Activated CD8-positive, alpha-beta memory T cell treated with anti-CD3 and anti-CD28 coated beads, Interleukin-2, amount 50 U/mL, for 24 hours (primary cell): ENCODE measurements around the gene TSFM.
A peak's percentile ranks its signal among the peaks of the same experiment; 100 is the strongest.

ENCODE experiments used
- DNase-seq: peaks from one replicate; pipeline ENCODE4 v3.0.0-alpha.2; 2020; ENCODE audit errors: extremely low read depth

The TSFM gene

DNA sequence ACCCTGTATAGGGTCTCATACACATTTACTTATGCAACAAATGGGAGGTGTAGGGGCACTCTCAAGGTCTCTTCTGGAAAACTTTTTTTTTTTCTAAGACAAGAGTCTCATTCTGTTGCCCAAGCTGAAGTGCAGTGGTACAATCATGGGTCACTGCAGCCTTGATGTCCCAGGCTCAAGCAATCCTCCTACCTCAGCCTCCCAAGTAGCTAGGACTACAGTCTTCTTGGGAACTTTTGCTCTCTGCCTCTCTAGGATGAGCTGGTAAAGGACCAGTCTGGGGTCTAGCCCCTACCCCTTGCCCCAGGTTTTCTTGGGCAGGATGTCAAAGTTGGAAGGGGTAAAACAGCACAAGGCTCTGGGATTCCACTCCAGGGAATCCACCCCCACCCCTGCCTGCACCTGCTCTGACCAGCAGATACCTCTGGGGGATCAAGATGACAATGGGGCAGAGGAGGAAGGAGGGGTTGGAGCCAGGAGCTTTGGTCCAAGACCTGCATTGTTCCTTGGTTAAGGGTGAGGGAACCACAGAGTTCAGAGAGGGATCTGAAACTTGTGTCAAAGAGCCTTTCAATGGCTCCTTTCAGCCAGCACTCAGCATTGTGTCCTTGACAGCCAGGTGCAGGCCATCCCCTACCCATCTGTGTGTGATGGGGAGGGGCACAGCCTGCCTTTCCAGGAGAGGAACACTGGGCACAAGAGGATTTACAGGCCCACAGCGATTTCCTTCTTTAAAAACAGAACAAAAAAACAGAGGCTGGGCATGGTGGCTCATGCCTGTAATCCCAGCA is 51.7 kb downstream of the TSFM start:
- DNase-seq, result no peak

GRCh38 chr12:57835366-57836288 is 53.0 kb downstream of the TSFM start:
- DNase-seq, result no peak

GRCh38 chr12:57836442-57837375 is 54.1 kb downstream of the TSFM start:
- no peak for DNase-seq

GRCh38 chr12:57837864-57838562 is 55.4 kb downstream of the TSFM start:
- DNase-seq, result no peak

GRCh38 chr12:57838594-57839302 is 56.2 kb downstream of the TSFM start:
- DNase-seq, result no peak

- DNase-seq, result no peak
Measured at GRCh38 chr12:57839996-57840395, 57.4 kb downstream of the TSFM start.

DNA sequence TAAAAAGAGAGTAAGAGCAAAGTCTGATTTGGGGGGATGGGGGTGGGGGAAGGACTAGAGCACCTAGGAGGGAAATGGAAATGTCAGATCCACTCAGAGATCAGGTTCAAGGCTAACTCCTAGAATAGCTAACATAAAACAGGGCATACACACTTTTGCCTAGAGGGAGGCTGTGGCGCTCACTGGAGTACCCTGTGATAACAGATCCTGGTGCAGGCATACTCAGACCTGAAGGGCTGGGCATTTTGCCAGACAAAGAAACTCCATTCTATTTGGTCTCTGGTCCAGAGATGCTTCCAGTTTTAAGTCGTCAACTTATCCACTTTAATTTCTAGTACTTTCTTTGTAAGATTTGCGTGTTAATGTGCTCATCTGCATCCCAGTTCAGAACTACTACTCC is 58.1 kb downstream of the TSFM start:
- no peak for DNase-seq

GRCh38 chr12:57841445-57841844 is 58.9 kb downstream of the TSFM start:
- no peak for DNase-seq

- no peak for DNase-seq
Measured at GRCh38 chr12:57842342-57843294, 60.0 kb downstream of the TSFM start.

DNA sequence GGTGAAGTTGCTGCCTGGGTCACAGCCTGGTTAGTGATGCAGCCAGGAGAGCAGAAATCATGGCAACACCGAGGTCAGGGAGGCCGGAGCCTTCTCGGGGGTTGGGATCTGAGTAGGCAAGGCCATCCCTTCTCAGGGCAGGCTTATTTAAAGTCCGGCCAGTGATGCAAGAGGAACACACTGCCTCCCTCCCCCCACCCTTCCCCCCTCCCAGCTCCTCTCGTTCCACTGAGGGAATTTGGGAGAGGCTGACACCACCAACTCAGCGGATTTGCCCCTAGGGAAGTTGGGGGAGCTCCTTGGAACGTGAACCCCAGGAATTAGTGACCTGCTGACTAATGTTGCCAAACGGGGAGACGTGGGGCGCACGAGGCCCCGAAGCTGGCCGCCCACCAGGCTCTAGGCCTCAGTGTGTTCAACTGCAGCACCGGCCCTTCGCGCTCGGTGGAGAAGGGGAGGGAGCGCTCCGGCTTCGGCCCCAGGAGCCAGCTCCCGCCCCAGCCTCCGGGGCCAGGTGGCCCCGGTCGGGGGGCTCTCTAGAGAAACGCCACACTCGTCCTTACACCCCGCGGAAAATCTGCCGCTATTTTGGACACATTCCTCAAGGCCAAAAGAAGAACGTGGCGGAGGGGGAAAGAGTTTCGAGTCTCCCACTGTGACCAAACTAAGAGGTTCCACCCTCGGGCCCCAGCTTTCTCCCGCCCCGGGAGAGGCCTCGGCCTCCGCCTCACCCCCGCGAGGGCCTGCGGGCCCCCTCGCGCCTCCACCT is 62.3 kb downstream of the TSFM start:
- no peak for DNase-seq

DNA sequence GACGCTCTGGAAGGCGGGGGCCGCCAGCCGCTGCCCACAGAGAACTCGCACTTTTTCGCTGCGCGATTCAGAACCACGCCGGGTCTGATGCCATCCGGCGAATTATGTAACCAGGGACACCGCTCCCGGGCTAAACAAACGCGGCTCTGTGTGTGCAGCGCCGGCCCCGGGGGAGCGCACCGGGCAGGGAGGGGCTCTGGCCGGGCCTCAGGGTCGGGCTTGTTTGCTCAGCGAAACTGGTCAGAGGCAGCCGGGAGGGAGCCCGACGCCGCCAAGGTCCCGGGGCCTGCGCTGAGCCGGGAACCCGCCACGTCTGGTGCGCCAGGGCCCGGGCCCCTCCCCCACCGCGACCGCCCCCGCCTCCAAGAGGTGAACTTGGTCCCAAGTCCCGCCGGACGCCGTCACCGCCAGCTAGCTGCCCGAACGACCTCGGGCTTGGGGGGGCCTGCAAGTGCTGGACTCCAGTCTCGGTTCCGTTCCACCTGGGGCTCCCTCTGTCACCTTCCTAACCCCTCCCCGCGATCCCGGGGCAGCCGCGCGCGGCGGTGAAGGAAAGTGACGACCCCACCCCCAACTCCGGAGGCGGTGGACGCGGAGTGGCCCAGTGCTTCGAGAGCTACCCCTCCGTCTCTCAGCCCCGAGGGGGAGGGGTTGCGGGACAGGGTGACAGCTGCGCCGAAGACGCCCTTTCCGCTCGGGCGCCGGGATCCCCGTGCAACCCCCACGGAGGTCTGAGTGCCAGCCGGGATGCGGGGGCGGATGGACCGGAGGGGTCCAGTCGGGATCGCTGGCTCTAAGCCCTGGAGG is 63.1 kb downstream of the TSFM start:
- DNase-seq, result no peak

DNA sequence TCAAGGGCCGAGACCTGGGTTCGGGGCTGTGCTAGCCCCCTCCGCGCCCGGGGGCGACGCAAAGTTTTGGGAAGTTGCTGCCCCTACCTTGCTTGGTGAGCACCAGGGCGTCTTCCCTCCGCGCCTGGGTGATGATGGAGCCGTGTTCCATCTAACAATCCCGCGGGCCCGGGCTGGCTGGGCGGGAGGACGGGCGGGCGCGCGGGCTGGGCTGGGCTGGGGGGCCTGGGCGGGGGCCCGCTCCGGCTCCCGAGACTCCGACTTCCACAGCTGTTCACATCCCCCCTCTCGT is 63.6 kb downstream of the TSFM start:
- no peak for DNase-seq

DNA sequence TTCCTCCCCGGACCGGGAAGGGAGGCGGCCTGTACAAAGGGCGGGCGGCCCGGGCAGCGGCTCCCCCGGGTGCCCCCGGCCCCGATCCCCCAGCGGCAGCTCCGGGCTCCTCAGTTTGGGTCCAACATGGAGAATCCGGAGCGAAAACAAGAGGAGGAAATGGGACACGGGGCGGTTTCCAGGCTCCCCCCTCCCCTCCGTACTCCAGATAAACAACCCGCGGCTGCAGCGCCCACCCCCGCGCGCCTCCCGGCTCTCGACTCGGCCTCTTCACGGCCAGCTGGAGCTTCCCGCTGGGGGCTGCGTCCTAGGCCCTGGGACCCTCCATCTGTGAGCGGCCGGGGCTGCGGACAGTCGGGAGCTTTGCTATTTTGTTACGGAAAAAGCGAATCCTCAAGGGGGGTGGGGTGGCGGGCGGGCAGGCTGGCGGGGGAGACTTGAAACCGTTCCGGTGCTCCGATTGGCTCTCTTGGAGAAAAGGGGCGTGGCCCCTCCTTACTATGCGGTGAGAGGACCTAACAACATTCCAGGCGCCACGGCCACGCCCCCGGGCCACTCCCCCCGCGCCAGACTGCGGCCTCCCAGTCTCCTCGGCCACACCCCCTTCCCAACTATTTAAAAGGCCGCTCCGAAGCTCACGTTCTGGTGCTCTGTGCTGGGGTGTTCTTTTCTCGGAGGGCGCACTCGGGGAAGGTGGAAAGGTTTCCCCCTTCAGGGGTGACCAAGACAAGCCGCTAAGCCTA is 64.2 kb downstream of the TSFM start, which contains the start of gene CTDSP2:
Gene CTDSP2, minus strand, starts transcription at position 153 of the 743 bp plus-strand sequence. CDS start 294 bp downstream, outside the sequence.
- DNase-seq, result peak; percentile 71
